K562 (cell line): ENCODE results near the gene SCP2. TPM values are rescaled to one million over a fixed set of nuclear protein-coding genes. Genes with fewer than 3 reads are reported as not detected.

Experiments used
- ASH1L ChIP-seq: fragments of 450-650 bp; IDR thresholded peaks from 2 replicates; pipeline ENCODE4 v1.6.1; 2018; ENCODE audit warnings: borderline replicate concordance, mild to moderate bottlenecking, low read depth; ENCODE audit not compliant: partially characterized antibody
- BDP1 ChIP-seq: IDR thresholded peaks from 3 replicates; pipeline ENCODE4 v1.6.1; 2011; ENCODE audit not compliant: insufficient read length, insufficient read depth
- KLF16 ChIP-seq: IDR thresholded peaks from 2 replicates; pipeline ENCODE4 v1.6.1; 2016; ENCODE audit warnings: antibody characterized with exemption
- NR2C1 ChIP-seq, 2 experiments: fragments of 450-650 bp; IDR thresholded peaks; 2 replicates each; pipeline ENCODE4 v1.6.1; 2017; ENCODE audit warnings: mild to moderate bottlenecking in 2 of 2, antibody characterized with exemption in 1 of 2, inconsistent platforms in 1 of 2, missing compliant biosample characterization in 1 of 2, missing genetic modification characterization in 1 of 2
- PHB2 ChIP-seq: fragments of 450-650 bp; IDR thresholded peaks from 2 replicates; pipeline ENCODE4 v1.6.1; 2017; ENCODE audit warnings: low read depth
- SLC30A9 ChIP-seq: fragments of 250-450 bp; sonication (Bioruptor Pico); IDR thresholded peaks from 2 replicates; pipeline ENCODE4 v1.8.0; 2022; ENCODE audit warnings: mild to moderate bottlenecking, moderate library complexity
- polyA plus RNA-seq, 8 experiments: library from polyadenylated mRNA; depleted of rRNA in 4 of 8; stranded (reverse) in 5 of 8; unstranded in 3 of 8; fragments of >200 nt; fragmentation: Nextera tagmentation in 2 of 8; fragmentation: Illumina TruSeq in 1 of 8; extraction: Ambion mirVana in 2 of 8; extraction: Trizol in 1 of 8; gene quantifications; 2 replicates each; pipeline versions ENCODE4 v1.2.1 to v1.2.3, GENCODE V29; 2011 to 2014; ENCODE audit warnings: inconsistent platforms in 1 of 8, missing spikeins in 1 of 8
- total RNA-seq, 7 experiments: library from RNA; depleted of rRNA in 6 of 7; stranded (reverse); fragments of >200 nt in 6 of 7; fragmentation: Illumina TruSeq in 2 of 7; extraction: Trizol in 2 of 7; gene quantifications; 2 replicates each; pipeline versions ENCODE4 v1.2.1 to v1.2.3, GENCODE V29; 2011 to 2021; ENCODE audit warnings: low replicate concordance in 1 of 7
- TF ChIP-seq, protein P1 (sequence below), 2 experiments: fragments of 450-650 bp; formaldehyde crosslinking in 1 of 2; IDR thresholded peaks; 2 replicates each; pipeline versions ENCODE4 v1.4.0 to v1.6.1; 2014 to 2020; ENCODE audit warnings: mild to moderate bottlenecking in 2 of 2, borderline replicate concordance in 1 of 2, low read depth in 1 of 2
- TF ChIP-seq, protein P2 (sequence below), 2 experiments: fragments of 450-650 bp; IDR thresholded peaks; 2 replicates each; pipeline ENCODE4 v1.6.1; 2016; ENCODE audit warnings: mild to moderate bottlenecking in 2 of 2, borderline replicate concordance in 1 of 2, low read depth in 1 of 2, moderate library complexity in 1 of 2

The SCP2 gene
- total and polyA plus RNA-seq, 9 of the 15 experiments (the other 6 are each of a cell fraction or from before 2014, with no cell fraction given): 63.8 to 258 (median 106) TPM

GRCh38 chr1:53061859-53062707, 135.0 kb downstream of the SCP2 start, which contains the start of gene PODN (continued):
- TF ChIP-seq, protein P1, sequence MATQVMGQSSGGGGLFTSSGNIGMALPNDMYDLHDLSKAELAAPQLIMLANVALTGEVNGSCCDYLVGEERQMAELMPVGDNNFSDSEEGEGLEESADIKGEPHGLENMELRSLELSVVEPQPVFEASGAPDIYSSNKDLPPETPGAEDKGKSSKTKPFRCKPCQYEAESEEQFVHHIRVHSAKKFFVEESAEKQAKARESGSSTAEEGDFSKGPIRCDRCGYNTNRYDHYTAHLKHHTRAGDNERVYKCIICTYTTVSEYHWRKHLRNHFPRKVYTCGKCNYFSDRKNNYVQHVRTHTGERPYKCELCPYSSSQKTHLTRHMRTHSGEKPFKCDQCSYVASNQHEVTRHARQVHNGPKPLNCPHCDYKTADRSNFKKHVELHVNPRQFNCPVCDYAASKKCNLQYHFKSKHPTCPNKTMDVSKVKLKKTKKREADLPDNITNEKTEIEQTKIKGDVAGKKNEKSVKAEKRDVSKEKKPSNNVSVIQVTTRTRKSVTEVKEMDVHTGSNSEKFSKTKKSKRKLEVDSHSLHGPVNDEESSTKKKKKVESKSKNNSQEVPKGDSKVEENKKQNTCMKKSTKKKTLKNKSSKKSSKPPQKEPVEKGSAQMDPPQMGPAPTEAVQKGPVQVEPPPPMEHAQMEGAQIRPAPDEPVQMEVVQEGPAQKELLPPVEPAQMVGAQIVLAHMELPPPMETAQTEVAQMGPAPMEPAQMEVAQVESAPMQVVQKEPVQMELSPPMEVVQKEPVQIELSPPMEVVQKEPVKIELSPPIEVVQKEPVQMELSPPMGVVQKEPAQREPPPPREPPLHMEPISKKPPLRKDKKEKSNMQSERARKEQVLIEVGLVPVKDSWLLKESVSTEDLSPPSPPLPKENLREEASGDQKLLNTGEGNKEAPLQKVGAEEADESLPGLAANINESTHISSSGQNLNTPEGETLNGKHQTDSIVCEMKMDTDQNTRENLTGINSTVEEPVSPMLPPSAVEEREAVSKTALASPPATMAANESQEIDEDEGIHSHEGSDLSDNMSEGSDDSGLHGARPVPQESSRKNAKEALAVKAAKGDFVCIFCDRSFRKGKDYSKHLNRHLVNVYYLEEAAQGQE (IDR thresholded peaks at IDR 0.05; ENCODE audit: borderline replicate concordance): no peak
- TF ChIP-seq, protein P1 (CRISPR knock-in tag; IDR thresholded peaks at IDR 0.05; ENCODE audit: low read depth): no peak
- TF ChIP-seq, protein P2, sequence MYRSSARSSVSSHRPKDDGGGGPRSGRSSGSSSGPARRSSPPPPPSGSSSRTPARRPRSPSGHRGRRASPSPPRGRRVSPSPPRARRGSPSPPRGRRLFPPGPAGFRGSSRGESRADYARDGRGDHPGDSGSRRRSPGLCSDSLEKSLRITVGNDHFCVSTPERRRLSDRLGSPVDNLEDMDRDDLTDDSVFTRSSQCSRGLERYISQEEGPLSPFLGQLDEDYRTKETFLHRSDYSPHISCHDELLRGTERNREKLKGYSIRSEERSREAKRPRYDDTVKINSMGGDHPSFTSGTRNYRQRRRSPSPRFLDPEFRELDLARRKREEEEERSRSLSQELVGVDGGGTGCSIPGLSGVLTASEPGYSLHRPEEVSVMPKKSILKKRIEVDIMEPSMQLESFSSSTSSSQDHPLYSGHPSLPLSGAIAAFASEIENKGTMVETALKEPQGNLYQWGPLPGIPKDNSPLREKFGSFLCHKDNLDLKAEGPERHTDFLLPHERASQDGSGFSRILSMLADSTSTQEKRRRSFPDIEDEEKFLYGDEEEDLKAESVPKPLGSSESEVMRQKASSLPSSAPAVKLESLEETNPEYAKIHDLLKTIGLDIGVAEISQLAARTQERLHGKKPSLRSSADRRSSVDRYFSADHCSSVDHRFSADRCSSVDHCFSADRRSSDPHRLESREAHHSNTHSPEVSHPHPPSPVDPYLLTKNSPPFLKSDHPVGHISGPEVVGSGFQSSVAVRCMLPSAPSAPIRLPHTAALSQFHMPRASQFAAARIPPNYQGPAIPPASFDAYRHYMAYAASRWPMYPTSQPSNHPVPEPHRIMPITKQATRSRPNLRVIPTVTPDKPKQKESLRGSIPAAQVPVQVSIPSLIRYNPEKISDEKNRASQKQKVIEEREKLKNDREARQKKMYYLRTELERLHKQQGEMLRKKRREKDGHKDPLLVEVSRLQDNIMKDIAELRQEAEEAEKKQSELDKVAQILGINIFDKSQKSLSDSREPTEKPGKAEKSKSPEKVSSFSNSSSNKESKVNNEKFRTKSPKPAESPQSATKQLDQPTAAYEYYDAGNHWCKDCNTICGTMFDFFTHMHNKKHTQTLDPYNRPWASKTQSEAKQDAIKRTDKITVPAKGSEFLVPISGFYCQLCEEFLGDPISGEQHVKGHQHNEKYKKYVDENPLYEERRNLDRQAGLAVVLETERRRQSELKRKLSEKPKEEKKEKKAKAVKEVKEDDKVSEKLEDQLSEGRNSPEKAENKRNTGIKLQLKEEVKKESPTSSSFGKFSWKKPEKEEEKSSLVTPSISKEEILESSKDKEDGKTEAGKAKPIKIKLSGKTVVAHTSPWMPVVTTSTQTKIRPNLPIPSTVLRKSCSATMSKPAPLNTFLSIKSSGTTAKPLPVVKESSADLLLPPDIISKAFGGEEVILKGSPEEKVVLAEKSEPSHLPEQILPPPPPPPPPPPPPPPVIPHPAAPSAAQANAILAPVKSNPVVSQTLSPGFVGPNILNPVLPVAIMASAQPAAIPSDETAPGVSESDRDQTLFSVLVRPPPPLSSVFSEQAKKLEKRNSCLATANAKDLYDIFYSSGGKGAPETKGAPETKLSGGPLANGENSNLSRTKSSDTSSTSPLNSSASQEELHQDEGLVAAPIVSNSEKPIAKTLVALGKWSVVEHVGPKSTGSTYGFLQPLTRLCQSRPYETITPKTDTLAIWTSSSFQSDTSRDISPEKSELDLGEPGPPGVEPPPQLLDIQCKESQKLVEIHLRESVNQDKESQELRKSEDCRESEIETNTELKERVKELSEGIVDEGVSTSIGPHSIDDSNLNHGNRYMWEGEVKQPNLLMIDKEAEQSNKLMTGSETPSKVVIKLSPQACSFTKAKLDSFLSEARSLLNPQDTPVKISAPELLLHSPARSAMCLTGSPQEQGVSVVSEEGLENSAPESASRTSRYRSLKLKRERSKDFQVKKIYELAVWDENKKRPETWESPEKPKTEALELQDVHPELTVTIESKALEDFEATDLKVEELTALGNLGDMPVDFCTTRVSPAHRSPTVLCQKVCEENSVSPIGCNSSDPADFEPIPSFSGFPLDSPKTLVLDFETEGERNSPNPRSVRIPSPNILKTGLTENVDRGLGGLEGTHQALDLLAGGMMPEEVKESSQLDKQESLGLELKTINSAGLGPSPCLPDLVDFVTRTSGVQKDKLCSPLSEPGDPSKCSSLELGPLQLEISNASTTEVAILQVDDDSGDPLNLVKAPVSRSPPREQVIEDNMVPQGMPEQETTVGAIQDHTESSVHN (IDR thresholded peaks at IDR 0.05; ENCODE audit: borderline replicate concordance in 1 of 2, low read depth in 1 of 2): no peak
- TF ChIP-seq NR2C1 (IDR thresholded peaks at IDR 0.05) (no peak), NR2C1 (tag; IDR thresholded peaks at IDR 0.05) (no peak), KLF16 (no peak), BDP1 (no peak), SLC30A9 (CRISPR knock-in tag) (no peak), PHB2 (no peak), ASH1L (no peak)
